ENCODE results near the gene NRIP1. TPM values are rescaled to one million over a fixed set of nuclear protein-coding genes. Genes with fewer than 3 reads are reported as not detected.
"Not testable (repeated sequence)": the region's sequence is repeated elsewhere in the genome, so short reads cannot be mapped to it uniquely, and the experiment has no call there.

Gene NRIP1
- total RNA-seq, 1 donor from 2014 or later: 84.6 TPM

DNA sequence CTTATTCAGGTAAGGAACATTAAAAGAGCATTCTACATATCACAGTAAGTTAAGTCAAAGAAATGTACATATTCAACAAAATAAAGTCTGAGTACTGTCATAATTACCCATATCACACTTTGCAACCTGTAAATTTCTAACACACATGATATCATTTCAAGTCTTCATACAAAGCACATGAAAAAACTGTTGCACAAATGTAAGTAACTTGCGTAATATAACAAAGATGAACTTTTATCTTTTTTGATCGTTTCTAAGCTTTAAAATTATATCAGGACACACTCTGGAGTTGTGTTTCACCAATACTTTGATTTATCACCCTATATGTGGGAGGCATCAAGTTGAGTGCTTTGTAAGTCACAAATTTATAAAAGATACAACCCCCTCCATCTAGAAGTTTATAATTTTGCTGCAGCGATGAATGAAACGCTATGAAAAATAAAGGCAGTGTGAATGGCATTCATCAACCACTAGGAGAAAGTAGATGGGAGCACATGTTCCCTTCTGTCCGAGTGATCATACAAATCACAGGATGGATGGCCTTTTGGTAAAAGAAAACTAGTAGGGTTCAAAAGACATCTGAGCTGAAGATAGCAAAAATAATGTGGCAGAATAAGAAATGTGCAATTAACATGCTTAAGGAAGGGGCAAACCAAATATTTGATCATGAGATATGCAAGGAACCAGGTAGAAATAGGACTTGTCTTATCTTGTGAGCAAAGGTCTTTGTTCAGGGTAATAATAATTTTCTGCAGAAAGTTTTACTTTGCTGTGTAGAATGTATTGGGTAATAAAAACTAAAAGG lies 27.5 kb downstream of the NRIP1 start:
- no peak for DNase-seq (ENCODE audit: low read depth)

DNA sequence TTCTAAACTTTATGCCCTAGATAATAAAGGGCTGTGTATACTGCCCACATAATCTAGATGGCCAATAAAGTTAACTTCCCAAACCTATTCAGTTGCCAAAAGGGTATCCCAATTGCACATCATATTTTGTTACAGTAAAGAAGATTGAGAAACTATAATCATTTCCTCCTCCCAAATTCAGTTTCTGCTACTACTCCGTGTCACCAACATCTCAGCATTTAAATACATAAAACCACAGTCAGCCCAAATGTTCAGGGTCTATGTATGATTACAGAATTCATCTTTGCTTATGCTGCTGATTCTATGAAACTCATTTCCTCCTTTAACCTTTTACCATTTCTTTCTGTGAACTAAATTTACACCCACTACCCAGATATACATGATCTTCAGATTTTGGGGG lies 28.6 kb downstream of the NRIP1 start:
- DNase-seq (ENCODE audit: low read depth): no peak

DNA sequence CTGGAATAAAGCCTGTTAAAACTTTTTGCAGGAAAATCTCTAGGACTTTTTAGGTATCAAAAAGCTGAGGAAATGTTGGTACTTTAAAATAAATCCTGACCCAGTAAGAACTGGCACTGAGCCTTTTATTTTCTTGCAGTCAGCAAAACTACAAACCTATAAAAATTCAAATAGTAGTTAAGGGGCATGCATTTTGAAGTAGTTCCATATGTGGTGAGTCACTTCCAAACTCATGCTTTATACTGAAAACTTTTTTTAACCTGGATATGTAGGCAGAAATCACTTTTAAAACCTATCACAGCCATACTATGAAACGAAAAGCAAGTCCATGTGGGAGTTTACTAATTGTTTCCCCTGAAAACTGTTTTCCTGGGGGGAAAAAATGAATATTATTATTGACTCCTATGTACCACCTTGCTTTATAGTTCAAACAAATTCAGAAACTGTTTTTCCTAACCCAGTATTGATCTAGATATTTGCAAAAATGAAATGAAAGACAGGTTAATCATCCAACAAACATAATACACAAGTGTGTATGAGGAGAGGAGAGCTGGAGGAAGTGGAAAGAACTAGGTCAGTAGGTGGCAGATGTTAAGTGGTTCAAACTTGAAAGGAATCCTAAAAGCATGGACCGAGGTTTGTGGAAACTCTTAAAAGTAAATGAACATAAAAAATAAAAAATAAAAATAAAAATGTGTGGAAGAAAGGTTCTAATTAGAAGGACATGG lies 30.5 kb downstream of the NRIP1 start:
- DNase-seq (ENCODE audit: low read depth): peak; percentile 62

DNA sequence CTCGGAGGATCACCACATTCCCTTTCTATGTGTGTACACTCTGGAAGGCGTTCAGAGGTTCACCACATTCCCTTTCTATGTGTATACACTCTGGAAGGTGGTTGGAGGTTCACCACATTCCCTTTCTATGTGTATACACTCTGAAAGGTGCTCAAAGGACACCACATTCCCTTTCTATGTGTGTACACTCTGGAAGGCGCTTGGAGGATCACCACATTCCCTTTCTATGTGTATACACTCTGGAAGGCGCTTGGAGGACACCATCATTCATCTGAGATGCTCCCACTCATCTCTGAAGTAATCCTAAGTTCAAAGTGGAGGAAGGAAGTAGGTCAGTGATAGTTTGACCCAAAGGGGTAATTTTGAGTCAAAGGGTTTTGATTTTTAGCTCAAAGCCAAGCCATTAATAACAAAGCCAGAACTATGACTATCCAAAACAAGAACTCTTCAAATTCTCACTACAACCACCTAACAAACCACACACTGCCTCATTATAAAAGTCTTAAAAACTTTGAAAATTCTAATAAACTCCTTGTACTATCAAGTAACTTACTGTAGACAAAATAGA lies 32.9 kb downstream of the NRIP1 start:
- DNase-seq (ENCODE audit: low read depth): peak; percentile 28

DNA sequence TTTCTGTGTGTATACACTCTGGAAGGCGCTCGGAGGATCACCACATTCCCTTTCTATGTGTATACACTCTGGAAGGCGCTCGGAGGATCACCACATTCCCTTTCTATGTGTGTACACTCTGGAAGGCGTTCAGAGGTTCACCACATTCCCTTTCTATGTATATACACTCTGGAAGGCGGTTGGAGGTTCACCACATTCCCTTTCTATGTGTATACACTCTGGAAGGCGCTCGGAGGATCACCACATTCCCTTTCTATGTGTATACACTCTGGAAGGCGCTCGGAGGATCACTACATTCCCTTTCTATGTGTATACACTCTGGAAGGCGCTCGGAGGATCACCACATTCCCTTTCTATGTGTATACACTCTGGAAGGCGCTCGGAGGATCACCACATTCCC lies 33.4 kb downstream of the NRIP1 start:
- not testable (repeated sequence) for DNase-seq (ENCODE audit: low read depth)

DNA sequence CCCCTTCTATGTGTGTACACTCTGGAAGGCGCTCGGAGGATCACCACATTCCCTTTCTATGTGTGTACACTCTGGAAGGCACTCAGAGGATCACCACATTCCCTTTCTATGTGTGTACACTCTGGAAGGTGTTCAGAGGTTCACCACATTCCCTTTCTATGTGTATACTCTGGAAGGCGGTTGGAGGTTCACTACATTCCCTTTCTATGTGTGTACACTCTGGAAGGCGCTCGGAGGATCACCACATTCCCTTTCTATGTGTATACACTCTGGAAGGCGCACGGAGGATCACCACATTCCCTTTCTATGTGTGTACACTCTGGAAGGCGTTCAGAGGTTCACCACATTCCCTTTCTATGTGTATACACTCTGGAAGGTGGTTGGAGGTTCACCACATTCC lies 33.9 kb downstream of the NRIP1 start:
- not testable (repeated sequence) for DNase-seq (ENCODE audit: low read depth)

DNA sequence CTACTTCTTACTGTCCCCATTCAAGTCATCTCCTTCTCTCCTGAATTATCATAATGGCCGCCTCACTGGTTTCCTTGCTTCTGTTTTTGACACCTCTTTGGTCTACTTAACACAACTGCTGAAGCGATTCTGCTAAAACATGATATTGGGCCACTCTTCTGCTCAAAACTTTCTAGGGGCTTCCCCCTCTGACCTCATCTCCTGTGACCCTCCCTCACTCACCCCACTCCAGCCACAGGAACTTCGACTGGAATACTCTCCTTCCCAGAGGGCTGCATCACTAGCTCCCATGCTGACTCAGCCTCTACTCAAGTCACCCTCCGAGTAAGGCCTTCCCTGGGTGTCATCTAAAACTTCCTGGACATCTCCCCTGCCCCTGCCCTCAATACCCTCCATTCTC lies 35.7 kb downstream of the NRIP1 start:
- DNase-seq (ENCODE audit: low read depth): peak; percentile 68

DNA sequence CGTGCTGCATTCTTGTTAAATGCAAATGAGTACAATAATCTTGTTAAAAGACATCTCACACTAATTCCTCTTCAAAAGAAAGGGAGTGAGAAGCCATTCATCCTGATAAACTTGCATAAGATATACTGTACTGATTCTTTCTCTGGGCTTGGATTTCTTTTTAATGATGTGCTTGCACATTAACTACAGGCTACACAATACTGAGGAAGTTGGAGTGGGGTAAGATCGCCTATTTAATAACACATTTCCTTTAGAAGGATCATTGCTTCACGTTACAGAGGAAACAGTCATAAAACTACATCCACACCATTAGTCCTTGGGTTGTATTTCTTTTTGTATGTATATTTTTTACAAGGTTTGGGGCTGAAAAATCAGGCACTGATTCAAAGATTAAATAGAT lies 36.6 kb downstream of the NRIP1 start:
- DNase-seq (ENCODE audit: low read depth): peak; percentile 49

DNA sequence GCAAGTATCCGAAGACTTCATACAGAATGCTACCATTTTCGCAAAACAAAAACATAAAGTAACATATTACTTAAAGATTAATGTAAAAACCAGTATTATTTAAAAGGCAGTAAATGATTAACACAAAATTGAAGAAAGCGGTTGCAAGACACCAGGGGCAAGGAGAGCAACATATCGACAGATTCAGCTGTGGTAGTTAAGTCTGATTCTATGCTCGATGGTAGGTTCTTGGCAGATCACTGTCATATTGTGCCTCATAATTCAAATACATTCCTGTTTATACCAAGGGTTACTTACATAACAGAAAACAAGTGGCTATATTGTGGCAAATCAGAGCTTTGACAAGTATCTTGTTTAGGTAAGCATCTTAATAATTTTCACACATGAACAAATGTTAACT lies 37.7 kb downstream of the NRIP1 start:
- no peak for DNase-seq (ENCODE audit: low read depth)

DNA sequence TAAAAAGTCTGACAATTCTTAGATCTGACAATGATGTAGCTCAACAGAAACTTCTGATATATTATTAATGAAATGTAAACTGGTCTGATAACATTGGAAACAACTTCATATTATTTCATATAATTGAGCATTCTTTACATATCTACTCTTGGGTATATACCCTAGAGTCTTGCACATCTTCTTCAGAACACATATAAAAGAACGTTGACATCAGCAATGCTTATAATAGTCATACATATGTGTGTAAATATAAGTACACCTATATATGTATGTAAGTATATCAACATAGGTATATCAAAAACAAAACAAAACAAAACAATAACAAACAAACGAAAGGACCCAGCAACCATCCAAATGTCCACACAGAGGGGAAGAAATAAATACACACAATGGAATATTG lies 38.4 kb downstream of the NRIP1 start:
- DNase-seq (ENCODE audit: low read depth): no peak

DNA sequence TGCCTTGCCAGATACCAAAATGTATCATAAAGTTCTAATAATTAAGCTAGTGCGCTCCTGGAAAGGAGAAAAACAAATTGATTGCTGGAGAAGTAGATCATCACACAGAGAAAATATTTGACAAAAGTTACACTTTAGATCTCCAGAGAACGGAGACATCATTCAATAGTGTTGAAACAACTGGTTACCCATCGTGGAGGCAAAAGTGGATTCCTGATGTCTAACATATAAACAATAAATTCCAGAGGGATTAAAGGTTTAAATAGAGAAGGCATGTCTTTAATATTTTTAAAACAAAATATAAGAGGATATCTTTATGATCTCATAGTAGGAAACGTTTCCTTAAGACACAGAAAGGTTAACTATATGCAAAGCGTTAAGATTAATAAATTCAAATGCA lies 41.0 kb downstream of the NRIP1 start:
- DNase-seq (ENCODE audit: low read depth): no peak

DNA sequence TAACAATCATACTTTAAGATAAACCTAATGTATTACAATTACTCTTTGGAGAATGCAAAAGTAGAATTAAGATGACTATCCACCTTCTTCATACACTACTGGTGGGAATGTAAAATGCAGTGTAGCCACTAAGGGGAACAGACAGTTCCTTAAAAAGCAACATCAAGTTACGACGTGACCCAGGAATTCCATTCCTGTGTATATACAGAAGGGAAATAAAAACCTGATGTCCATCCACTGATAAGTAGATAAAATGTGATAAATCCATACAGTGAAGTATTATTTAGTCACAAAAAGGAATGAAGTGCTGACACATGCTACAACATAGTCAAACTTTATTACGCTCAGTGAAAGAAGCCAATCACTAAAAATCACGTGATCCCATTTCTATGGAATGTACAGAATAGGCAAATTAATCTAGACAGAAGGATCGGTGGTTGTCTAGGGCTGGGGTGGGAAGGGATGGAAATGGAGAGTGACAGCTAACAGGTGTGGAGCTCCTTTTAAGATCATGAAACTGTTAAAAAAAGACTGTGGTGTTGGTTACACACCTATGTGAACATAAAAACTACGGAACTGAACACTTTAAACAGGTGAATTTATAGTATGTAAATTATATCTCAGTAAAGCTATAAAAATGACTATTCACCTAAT lies 42.1 kb downstream of the NRIP1 start:
- no peak for DNase-seq (ENCODE audit: low read depth)

DNA sequence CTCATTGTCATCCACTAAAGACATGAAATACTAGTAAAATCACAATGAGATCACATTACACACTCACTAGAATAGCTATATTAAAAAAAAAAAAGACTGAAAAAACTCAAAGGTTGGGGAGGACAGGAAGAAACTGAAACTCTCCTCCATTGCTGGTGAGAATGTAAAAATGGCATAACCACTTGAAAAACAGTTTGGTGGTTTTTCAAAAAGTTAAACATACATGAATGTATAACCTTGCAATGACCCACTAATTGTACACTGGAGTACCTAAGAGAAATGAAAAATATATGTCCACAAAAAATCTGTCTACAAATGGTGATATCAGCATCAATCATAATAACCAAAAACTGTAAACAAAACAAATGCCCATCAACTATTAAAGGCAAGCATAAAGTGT lies 44.0 kb downstream of the NRIP1 start:
- DNase-seq (ENCODE audit: low read depth): no peak

DNA sequence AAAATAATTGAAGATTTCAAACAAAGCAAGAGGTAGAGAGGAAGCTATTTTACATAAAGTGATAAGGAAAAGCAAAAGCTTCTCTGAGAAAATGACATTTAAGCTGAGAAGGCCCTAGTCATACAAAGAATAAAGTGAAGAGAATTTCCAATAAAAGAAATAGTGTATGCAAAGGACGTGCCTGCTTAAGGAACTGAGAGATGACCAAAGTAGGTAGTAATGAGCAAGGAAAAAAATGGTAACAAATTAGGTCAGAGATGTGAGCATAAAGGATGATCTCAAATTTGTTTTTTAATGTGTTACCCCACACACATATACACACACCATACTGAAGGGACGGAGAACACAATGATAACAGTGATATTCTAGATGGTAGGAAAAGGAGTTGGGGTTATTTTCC lies 46.4 kb downstream of the NRIP1 start:
- no peak for DNase-seq (ENCODE audit: low read depth)

DNA sequence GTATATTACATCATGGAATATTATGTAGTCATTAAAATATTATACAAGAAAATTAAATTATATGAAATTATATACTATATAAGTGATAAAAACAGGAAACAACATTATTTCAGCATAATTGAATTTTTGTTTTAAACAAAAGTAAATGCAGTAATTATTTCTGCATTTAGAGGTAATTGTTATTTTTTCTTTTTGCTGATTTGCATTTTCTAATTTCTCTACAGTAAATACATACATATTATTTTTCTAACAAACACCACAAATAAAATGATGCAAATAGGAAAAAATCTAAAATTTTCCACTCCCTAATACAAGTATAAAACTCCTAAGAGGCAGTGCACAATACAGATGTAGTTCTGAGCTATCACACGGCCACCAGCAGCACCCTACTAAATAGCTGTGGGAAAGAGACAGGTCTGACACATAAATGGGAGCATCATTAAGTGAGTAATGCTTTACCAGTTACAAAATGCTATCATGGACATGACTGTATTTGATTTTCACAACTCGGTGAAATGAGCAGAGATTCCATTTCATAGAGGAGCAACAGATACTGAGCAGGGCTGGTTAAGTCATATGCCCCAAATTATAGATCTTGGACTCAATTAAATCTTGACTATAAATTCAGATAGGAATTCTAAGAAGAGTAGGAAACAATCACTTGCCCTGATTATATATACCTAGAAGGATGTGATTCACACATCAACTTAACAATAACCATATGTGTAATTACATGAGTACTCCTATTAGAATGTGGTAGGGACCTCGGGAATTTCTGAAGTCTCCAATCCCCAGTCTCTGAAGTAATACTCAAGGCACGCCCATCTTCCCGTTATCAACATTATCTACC lies 49.0 kb downstream of the NRIP1 start:
- peak; percentile 60 for DNase-seq (ENCODE audit: low read depth)

DNA sequence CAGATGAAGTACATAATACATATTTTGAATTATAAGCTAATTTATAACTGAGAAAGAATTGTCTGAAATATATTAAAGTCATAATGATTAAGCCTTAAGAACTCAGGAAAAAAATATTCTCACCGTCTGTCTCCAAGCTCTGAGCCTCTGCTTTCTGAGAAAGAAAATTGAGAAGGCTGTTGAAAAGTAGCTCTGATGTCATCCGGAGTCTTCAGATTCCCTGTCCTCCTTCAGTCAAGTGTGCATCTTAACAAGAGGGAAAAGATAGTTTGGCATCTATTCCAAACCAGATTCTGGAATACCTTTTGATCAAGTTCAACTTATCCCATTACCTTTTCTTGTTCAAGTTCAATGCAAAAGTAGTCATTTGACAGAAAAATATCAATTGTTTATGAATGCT lies 50.6 kb downstream of the NRIP1 start:
- no peak for DNase-seq (ENCODE audit: low read depth)

DNA sequence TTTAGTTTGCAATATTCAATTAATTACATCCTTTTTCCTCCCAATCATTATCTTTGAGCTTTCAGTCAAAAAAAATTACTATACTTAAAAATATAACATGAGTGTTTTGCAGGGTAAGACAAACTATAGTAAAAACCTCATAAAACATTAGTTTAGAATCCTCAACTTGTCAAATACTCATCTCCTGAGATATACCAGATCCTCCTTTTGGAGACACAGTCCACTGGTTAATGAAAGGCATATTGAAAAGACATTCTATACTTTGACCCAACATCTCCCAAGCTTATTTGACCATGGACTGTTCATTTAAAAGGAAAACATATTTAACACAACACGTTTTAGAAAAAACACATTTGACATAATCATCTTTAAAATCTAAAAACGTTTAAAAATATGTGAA lies 52.8 kb downstream of the NRIP1 start:
- no peak for DNase-seq (ENCODE audit: low read depth)

DNA sequence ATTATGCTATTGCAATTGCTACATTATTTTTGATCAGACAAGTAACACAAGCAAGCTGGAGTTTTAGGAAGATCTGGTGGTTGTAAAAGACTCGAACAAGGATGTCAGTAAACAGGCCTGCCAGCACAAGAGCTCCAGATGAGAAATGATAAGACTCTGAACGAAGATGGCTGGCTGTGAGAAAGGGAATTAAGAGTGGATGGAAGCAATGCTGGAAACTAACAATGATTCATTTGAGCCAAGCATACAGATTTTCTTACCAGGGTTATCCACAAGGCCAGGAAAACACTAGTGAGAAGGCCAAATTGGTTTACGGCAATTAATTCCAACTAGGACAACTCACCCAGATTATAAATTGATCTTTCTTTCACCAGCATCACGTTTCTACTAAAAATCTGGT lies 54.2 kb downstream of the NRIP1 start:
- no peak for DNase-seq (ENCODE audit: low read depth)

DNA sequence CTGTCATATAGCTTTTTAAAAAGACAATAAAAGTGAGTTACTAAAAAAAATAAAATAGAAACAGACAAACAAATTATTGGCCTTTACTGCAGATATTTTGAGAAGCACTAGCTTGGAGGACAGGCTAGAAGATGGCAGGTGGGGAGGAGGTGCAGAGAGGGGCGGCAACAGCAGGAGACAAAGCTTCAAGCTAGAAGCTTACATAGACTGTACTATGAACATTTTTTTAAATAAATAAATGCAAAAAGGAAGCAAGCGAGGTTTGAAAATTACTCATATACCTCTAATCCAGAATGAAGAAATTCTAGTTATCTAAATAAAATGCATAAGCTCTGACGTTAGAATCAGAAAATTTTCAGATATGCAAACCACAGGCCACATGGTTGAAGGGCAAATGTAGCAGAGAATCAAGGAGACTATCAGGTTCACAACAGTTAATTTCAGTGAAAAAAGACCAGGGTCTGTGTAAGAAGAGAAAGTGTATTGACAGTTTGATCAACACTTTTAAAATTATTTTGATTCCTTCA lies 54.9 kb downstream of the NRIP1 start:
- DNase-seq (ENCODE audit: low read depth): no peak

DNA sequence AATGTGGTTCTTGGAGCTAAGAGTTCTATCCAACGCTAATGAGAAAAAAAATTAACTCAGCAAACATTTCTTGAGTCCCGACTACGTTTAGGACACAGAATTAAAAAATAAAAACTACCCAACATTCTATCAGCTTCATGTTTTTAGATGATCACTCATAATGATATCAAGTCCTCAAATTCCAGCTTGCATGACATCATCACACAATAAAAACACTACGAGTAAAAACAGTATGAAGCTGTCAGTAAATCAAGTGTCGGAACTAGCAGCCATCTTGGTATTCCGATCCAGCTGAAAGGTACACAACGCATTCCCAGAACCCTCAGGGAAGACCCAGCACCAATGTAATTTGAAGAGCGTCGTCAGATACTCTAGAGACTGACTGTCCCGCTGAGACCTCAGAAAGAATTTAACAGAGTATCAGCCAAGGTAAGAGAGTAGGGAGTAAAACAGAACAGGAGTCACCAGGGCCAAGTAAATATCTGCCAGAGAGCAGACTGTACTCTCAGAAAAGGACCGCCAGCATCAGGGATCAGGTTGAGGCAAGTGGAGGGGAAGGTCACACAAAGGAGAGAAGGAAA lies 57.0 kb downstream of the NRIP1 start:
- no peak for DNase-seq (ENCODE audit: low read depth)

All from renal cortical epithelial cell (primary cell).